Measurements from ENCODE around the gene MIB1. TPM values are rescaled to one million over a fixed set of nuclear protein-coding genes. Genes with fewer than 3 reads are reported as not detected.

The MIB1 gene
- total RNA-seq, 2 experiments from 2014 or later: 13.6 to 15.3 TPM

DNA sequence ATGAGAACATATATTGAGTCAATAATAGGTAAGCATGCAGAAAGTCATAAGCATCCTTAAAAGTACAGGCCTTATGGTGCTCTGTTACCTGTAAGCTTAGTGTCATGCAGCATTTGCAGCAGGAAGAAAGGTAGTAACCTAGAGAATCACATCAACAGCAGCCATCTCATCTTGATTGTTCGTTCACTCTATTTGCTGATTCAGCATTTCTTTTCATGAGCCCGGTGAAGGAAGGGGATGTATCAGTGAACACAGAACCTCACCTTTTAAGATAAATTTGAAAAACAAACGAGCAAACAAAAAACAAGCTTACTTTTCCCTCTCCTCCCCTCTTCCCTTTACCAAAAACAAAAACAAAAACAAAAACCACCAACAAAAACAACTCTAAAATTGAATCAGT, 89.9 kb downstream of the MIB1 start:
- TF ChIP-seq, protein P1, sequence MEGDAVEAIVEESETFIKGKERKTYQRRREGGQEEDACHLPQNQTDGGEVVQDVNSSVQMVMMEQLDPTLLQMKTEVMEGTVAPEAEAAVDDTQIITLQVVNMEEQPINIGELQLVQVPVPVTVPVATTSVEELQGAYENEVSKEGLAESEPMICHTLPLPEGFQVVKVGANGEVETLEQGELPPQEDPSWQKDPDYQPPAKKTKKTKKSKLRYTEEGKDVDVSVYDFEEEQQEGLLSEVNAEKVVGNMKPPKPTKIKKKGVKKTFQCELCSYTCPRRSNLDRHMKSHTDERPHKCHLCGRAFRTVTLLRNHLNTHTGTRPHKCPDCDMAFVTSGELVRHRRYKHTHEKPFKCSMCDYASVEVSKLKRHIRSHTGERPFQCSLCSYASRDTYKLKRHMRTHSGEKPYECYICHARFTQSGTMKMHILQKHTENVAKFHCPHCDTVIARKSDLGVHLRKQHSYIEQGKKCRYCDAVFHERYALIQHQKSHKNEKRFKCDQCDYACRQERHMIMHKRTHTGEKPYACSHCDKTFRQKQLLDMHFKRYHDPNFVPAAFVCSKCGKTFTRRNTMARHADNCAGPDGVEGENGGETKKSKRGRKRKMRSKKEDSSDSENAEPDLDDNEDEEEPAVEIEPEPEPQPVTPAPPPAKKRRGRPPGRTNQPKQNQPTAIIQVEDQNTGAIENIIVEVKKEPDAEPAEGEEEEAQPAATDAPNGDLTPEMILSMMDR (IDR thresholded peaks at IDR 0.05): no peak
- POLR2A ChIA-PET: no interaction called here
- Mint-ChIP-seq H3K4me1 (ENCODE audit: low read depth) (no peaks in the 10 kb centered on the region), H3K36me3 (ENCODE audit: low read depth) (peaks cover 9% of the 10 kb centered on the region), H3K4me3 (no peak overlapping the region), H3K27ac (no peak overlapping the region), H3K27me3 (no peaks in the 10 kb centered on the region), H3K9me3 (no peaks in the 10 kb centered on the region)
- H3K4me1 ChIP-seq (ENCODE audit: insufficient read depth, low read length): no peaks in the 10 kb centered on the region
- DNase-seq: no peak
- no peaks in the 10 kb centered on the region for H3K9me3 ChIP-seq (ENCODE audit: control insufficient read depth in 1 of 2, insufficient read depth in 1 of 2, low read length in 2 of 2)
- no peak overlapping the region for H3K27ac ChIP-seq (ENCODE audit: low read depth in 1 of 2, low read length in 2 of 2)
- no peak for ATAC-seq (ENCODE audit: poor library complexity)
- CTCF ChIA-PET: interaction anchor here (0.6 to 0.8 kb wide), 2 partner anchors 41 to 230 kb away, joined by 3 to 4 read pairs; partner anchors contain the start of gene ESCO1
- no peak overlapping the region for H3K4me3 ChIP-seq (ENCODE audit: low read length)
- intact Hi-C loops (cut with DNase I, micrococcal nuclease): no loop called here
- H3K27me3 ChIP-seq (ENCODE audit: control insufficient read depth in 1 of 2, insufficient read depth in 2 of 2, low read length in 2 of 2): no peaks in the 10 kb centered on the region
- peaks cover 4% of the 10 kb centered on the region for H3K36me3 ChIP-seq (ENCODE audit: insufficient read depth, low read length)

DNA sequence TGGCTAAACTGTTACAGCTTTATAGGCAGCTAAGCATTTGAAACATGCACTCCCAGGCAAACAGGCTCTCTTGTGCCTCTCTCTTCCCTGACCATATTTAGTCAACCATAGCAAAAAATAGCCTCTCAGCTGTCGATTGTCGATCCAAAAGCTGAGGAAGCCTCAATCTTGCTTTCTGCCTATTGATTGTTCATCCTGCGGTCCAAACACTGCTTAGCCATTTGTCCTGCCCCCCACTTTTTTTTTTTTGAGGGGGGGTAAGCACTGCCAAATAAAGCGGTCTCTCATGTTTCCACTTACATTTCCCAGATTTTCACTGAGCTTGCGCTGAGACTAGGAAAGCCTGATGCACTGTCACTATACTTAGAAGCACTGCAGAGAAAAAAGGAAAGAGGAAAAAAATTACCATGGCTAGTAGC, 90.8 kb downstream of the MIB1 start:
- POLR2A ChIA-PET: no interaction called here
- H3K4me3 ChIP-seq (ENCODE audit: low read length): no peak overlapping the region

DNA sequence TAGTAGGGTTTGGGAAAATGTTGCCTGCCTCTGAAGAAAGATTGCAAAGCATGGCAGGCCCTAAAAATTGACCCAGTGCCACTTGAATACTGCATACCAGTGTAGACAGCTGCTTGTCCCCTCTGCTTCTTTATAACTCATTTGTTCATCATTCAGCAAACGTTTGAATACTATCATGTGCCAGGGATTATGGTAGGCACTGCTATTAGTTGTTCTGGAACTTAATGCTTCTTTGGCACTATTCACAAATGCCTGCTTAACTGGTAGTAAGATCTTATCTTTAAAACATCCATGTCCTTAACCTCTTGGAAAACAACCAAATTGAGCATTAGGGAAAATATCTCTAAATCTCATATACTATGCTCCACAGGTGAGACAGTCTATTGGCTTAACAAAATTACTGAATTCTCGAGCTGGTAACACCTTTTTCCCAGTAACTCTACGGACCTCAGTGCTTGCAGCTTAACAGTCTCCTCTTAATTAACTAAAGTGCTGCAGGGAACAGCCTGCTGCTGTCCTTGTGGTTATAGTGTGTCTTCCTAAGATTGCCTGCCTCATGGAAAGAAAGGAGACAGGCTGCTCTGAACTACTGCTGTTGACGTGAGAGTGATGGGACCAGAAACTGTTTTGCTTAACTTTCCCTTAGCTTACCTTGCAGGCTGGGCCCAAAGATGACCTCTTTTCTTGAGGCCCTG, 93.2 kb downstream of the MIB1 start:
- no peak overlapping the region for H3K4me3 Mint-ChIP-seq
- ChIA-PET POLR2A (no interaction called here), CTCF (interaction anchor here (1.0 to 1.4 kb wide), 3 partner anchors 10 to 233 kb away, joined by 3 read pairs; partner anchors contain the start of gene ESCO1)
- Histone ChIP-seq H3K27ac (ENCODE audit: low read depth in 1 of 2, low read length in 2 of 2) (no peak overlapping the region), H3K9me3 (ENCODE audit: control insufficient read depth in 1 of 2, insufficient read depth in 1 of 2, low read length in 2 of 2) (no peaks in the 10 kb centered on the region), H3K36me3 (ENCODE audit: insufficient read depth, low read length) (peaks cover 7% of the 10 kb centered on the region), H3K4me1 (ENCODE audit: insufficient read depth, low read length) (no peaks in the 10 kb centered on the region), H3K27me3 (ENCODE audit: control insufficient read depth in 1 of 2, insufficient read depth in 2 of 2, low read length in 2 of 2) (no peaks in the 10 kb centered on the region), H3K4me3 (ENCODE audit: low read length) (no peak overlapping the region)
- H3K36me3 Mint-ChIP-seq (ENCODE audit: low read depth): peaks cover 20% of the 10 kb centered on the region
- H3K27me3 Mint-ChIP-seq: no peaks in the 10 kb centered on the region
- H3K4me1 Mint-ChIP-seq (ENCODE audit: low read depth): no peaks in the 10 kb centered on the region
- TF ChIP-seq, protein P1 (IDR thresholded peaks at IDR 0.05): no peak
- intact Hi-C loops (cut with DNase I, micrococcal nuclease): no loop called here
- no peak overlapping the region for H3K27ac Mint-ChIP-seq
- DNase-seq: no peak
- no peak for ATAC-seq (ENCODE audit: poor library complexity)
- no peaks in the 10 kb centered on the region for H3K9me3 Mint-ChIP-seq

More for the DNA sequence above, 90.8 kb downstream of the MIB1 start:
- no peaks in the 10 kb centered on the region for H3K4me1 Mint-ChIP-seq (ENCODE audit: low read depth)
- intact Hi-C loops (cut with DNase I, micrococcal nuclease): no loop called here
- CTCF ChIA-PET: no interaction called here
- H3K36me3 ChIP-seq (ENCODE audit: insufficient read depth, low read length): peaks cover 4% of the 10 kb centered on the region
- H3K9me3 ChIP-seq (ENCODE audit: control insufficient read depth in 1 of 2, insufficient read depth in 1 of 2, low read length in 2 of 2): no peaks in the 10 kb centered on the region
- peaks cover 9% of the 10 kb centered on the region for H3K36me3 Mint-ChIP-seq (ENCODE audit: low read depth)
- no peak for DNase-seq
- no peaks in the 10 kb centered on the region for H3K9me3 Mint-ChIP-seq
- no peaks in the 10 kb centered on the region for H3K27me3 Mint-ChIP-seq
- no peaks in the 10 kb centered on the region for H3K4me1 ChIP-seq (ENCODE audit: insufficient read depth, low read length)
- H3K27ac ChIP-seq (ENCODE audit: low read depth in 1 of 2, low read length in 2 of 2): no peak overlapping the region
- H3K27me3 ChIP-seq (ENCODE audit: control insufficient read depth in 1 of 2, insufficient read depth in 2 of 2, low read length in 2 of 2): no peaks in the 10 kb centered on the region
- ATAC-seq (ENCODE audit: poor library complexity): no peak
- TF ChIP-seq, protein P1 (IDR thresholded peaks at IDR 0.05): no peak
- no peak overlapping the region for H3K4me3 Mint-ChIP-seq
- no peak overlapping the region for H3K27ac Mint-ChIP-seq
